ENCODE measurements around the gene SCAF1. TPM values are rescaled to one million over a fixed set of nuclear protein-coding genes. Genes with fewer than 3 reads are reported as not detected.
A peak's percentile ranks its signal among the peaks of the same experiment; 100 is the strongest.

SCAF1 gene
- total and polyA plus RNA-seq, 8 donors = 24.7 to 63.8 (median 34.9) TPM

- peaks cover 0 to 100% of the 10 kb centered on the region in 2 donors for H3K36me3 ChIP-seq
- H3K27ac ChIP-seq = no peak overlapping the region
- no peak for ATAC-seq
- H3K4me1 ChIP-seq = peaks cover 0 to 5% of the 10 kb centered on the region in 2 donors
- no peak for TF ChIP-seq CTCF (IDR thresholded peaks at IDR 0.05)
- no peak for DNase-seq
- no peaks in the 10 kb centered on the region for H3K27me3 ChIP-seq
- no peak overlapping the region for H3K4me3 ChIP-seq
- intact Hi-C loops (cut with DNase I) = no loop called here
- H3K9me3 ChIP-seq = no peaks in the 10 kb centered on the region
Measured at GRCh38 chr19:49658139-49658517, 16.1 kb downstream of the SCAF1 start.

DNA sequence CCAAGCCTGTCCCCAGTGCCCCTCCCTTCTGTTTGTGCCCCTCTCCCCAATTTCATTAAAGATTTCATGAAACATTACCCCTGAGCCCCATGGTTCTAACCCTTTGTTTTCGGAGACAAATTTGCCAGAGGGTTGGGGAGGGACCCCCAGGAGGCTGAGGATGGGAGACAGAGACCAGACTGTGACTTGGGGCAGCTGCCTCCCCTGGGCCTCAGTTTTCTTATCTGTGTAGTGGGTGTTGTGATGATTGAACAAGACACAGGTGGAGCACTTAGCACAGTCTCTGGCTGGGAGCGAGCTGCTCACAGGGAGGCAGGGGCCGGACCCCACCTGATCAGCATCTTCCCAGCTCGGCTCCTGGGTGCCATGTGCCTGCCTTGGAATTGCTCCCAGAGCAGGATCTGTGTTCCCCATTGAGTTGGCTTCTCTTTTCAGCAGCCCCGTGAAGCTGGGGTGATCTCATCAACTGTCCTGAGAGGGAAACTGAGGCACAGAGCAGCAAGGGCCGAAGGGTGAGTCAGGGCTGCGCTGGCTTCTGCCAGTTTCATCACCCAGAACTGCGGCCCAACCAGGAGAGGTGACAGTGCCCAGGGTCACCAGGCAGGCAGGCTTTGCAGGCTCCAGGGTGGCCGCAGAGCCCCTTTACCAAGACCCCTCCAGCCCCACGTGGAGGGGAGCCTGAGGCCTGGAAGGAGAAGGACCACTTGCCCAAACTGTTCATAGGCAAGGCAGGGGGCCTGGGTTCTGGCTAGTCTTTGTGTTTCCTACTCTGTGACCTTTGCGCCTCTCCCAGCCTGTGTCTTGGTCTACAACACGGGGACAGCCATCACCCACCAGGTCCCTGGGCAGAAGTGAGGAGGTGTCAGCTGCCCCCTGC lies 16.8 kb downstream of the SCAF1 start:
- Histone ChIP-seq H3K27ac (no peak overlapping the region), H3K4me1 (peaks cover 1 to 12% of the 10 kb centered on the region in 2 donors), H3K27me3 (no peaks in the 10 kb centered on the region), H3K9me3 (no peaks in the 10 kb centered on the region), H3K4me3 (no peak overlapping the region), H3K36me3 (peaks cover 0 to 96% of the 10 kb centered on the region in 2 donors)
- intact Hi-C loops (cut with DNase I) = no loop called here
- TF ChIP-seq CTCF (IDR thresholded peaks at IDR 0.05) = no peak
- DNase-seq (no peak), ATAC-seq (no peak)

- ATAC-seq (no peak), DNase-seq (no peak)
- H3K27me3 ChIP-seq = no peaks in the 10 kb centered on the region
- H3K4me3 ChIP-seq = no peak overlapping the region
- no peaks in the 10 kb centered on the region for H3K9me3 ChIP-seq
- no peak overlapping the region for H3K27ac ChIP-seq
- peaks cover 0 to 79% of the 10 kb centered on the region in 2 donors for H3K36me3 ChIP-seq
- TF ChIP-seq CTCF (IDR thresholded peaks at IDR 0.05) = no peak
- intact Hi-C loops (cut with DNase I) = no loop called here
- H3K4me1 ChIP-seq = peaks cover 5 to 18% of the 10 kb centered on the region in 2 donors
Measured at GRCh38 chr19:49660338-49660961, 18.4 kb downstream of the SCAF1 start.

GRCh38 chr19:49662011-49662410 lies 20.0 kb downstream of the SCAF1 start:
- TF ChIP-seq CTCF (IDR thresholded peaks at IDR 0.05) = no peak
- peaks cover 10 to 29% of the 10 kb centered on the region in 2 donors for H3K4me1 ChIP-seq
- DNase-seq (no peak), ATAC-seq (no peak)
- H3K4me3 ChIP-seq = no peak overlapping the region
- intact Hi-C loops (cut with DNase I) = no loop called here
- H3K9me3 ChIP-seq = no peaks in the 10 kb centered on the region
- H3K36me3 ChIP-seq = peaks cover 0 to 64% of the 10 kb centered on the region in 2 donors
- no peaks in the 10 kb centered on the region for H3K27me3 ChIP-seq
- no peak overlapping the region for H3K27ac ChIP-seq

GRCh38 chr19:49663224-49663623 lies 21.2 kb downstream of the SCAF1 start:
- intact Hi-C loops (cut with DNase I) = no loop called here
- H3K27ac ChIP-seq = peak overlapping the region in 1 of 2 donors; percentile 92
- peaks cover 10 to 32% of the 10 kb centered on the region in 2 donors for H3K4me1 ChIP-seq
- no peak for ATAC-seq
- no peak overlapping the region for H3K4me3 ChIP-seq
- TF ChIP-seq CTCF (IDR thresholded peaks at IDR 0.05) = no peak
- no peaks in the 10 kb centered on the region for H3K9me3 ChIP-seq
- H3K27me3 ChIP-seq = no peaks in the 10 kb centered on the region
- DNase-seq = no peak
- peaks cover 0 to 52% of the 10 kb centered on the region in 2 donors for H3K36me3 ChIP-seq

All from left lung (tissue), 10 donors.